Neural progenitor cell (in vitro differentiated cells): ENCODE data around the gene WDR76. TPM values are rescaled to one million over a fixed set of nuclear protein-coding genes. Genes with fewer than 3 reads are reported as not detected.

Experiments used
- DNase-seq: peaks from one replicate; pipeline ENCODE4 v3.0.0-alpha.2; 2016; ENCODE audit warnings: low spot score
- H2AFZ ChIP-seq: fragments of 200-600 bp; sonication (generic); replicated peaks from 2 replicates; pipeline ENCODE4 v1.6.1; 2016; ENCODE audit warnings: antibody characterized with exemption
- H3F3A ChIP-seq: fragments of 200-600 bp; sonication (generic); 2 replicates; pipeline ENCODE4 v1.6.1; 2016; ENCODE audit warnings: antibody characterized with exemption, low read depth
- H3K27ac ChIP-seq: fragments of 200-600 bp; sonication (generic); 2 replicates; pipeline ENCODE4 v1.5.1; 2016; ENCODE audit warnings: mild to moderate bottlenecking
- H3K27me3 ChIP-seq: fragments of 200-600 bp; sonication (generic); 2 replicates; pipeline ENCODE4 v1.6.1; 2016; ENCODE audit warnings: mild to moderate bottlenecking, moderate library complexity
- H3K36me3 ChIP-seq: fragments of 200-600 bp; sonication (generic); 2 replicates; pipeline ENCODE4 v1.5.1; 2016
- H3K4me1 ChIP-seq: fragments of 200-600 bp; sonication (generic); 2 replicates; pipeline ENCODE4 v1.6.1; 2016; ENCODE audit warnings: mixed run types
- H3K4me2 ChIP-seq: fragments of 200-600 bp; sonication (generic); 2 replicates; pipeline ENCODE4 v1.6.1; 2016
- H3K4me3 ChIP-seq: fragments of 200-600 bp; sonication (generic); 2 replicates; pipeline ENCODE4 v1.5.1; 2016
- H3K79me2 ChIP-seq: fragments of 200-600 bp; sonication (generic); 2 replicates; pipeline ENCODE4 v1.6.1; 2016; ENCODE audit warnings: low read depth
- H3K9ac ChIP-seq: fragments of 200-600 bp; sonication (generic); 2 replicates; pipeline ENCODE4 v1.6.1; 2016
- H3K9me3 ChIP-seq: fragments of 200-600 bp; sonication (generic); 2 replicates; pipeline ENCODE4 v1.5.1; 2016; ENCODE audit warnings: low read depth
- H4K20me1 ChIP-seq: fragments of 200-600 bp; sonication (generic); 2 replicates; pipeline ENCODE4 v1.6.1; 2016; ENCODE audit warnings: low read depth
- H3K27ac Mint-ChIP-seq: 3 replicates; pipeline ENCODE4 v1.8.0; 2021; ENCODE audit warnings: mixed read lengths
- H3K27me3 Mint-ChIP-seq: 2 replicates; pipeline ENCODE4 v1.8.0; 2022; ENCODE audit warnings: low read depth, mild to moderate bottlenecking, inconsistent platforms, moderate library complexity, mixed read lengths; ENCODE audit not compliant: insufficient read depth
- H3K36me3 Mint-ChIP-seq: 3 replicates; pipeline ENCODE4 v1.8.0; 2021; ENCODE audit warnings: mixed read lengths
- H3K4me1 Mint-ChIP-seq: 3 replicates; pipeline ENCODE4 v1.8.0; 2021; ENCODE audit warnings: mixed read lengths
- H3K4me3 Mint-ChIP-seq: 3 replicates; pipeline ENCODE4 v1.8.0; 2021; ENCODE audit warnings: mild to moderate bottlenecking, moderate library complexity, mixed read lengths
- H3K9me3 Mint-ChIP-seq: 3 replicates; pipeline ENCODE4 v1.8.0; 2020; ENCODE audit warnings: mixed read lengths
- CTCF ChIP-seq: fragments of 200-600 bp; sonication (generic); IDR thresholded peaks from 2 replicates; pipeline ENCODE4 v1.5.1; 2017; ENCODE audit warnings: antibody characterized with exemption, mild to moderate bottlenecking
- EZH2 ChIP-seq: fragments of 200-600 bp; sonication (generic); IDR thresholded peaks from 2 replicates; pipeline ENCODE4 v1.6.1; 2017; ENCODE audit warnings: antibody characterized with exemption, mild to moderate bottlenecking, moderate library complexity
- EZH2phosphoT487 ChIP-seq: fragments of 200-600 bp; sonication (generic); IDR thresholded peaks from 2 replicates; pipeline ENCODE4 v1.6.1; 2017; ENCODE audit warnings: antibody characterized with exemption
- total RNA-seq: library from RNA; depleted of rRNA; stranded (reverse); fragments of >200 nt; gene quantifications from 2 replicates; pipeline ENCODE4 v1.2.3, GENCODE V29; 2015; ENCODE audit warnings: low replicate concordance

The WDR76 gene
- total RNA-seq, 1 donor from 2014 or later = 32.6 TPM

GRCh38 chr15:43889042-43889441, 62.2 kb downstream of the WDR76 start:
- Histone ChIP-seq H4K20me1 (no peaks in the 10 kb centered on the region), H3K27me3 (no peaks in the 10 kb centered on the region), H3K27ac (no peak overlapping the region), H3K4me1 (no peaks in the 10 kb centered on the region), H2AFZ (no peak overlapping the region), H3K4me2 (no peak overlapping the region), H3K9me3 (no peaks in the 10 kb centered on the region), H3F3A (no peaks in the 10 kb centered on the region), H3K36me3 (no peaks in the 10 kb centered on the region), H3K9ac (no peak overlapping the region), H3K79me2 (no peaks in the 10 kb centered on the region), H3K4me3 (no peak overlapping the region)
- TF ChIP-seq EZH2phosphoT487 (no peak), CTCF (no peak), EZH2 (no peak)
- H3K36me3 Mint-ChIP-seq = peaks cover 7% of the 10 kb centered on the region
- no peaks in the 10 kb centered on the region for H3K9me3 Mint-ChIP-seq
- H3K27ac Mint-ChIP-seq = no peak overlapping the region
- H3K4me1 Mint-ChIP-seq = peaks cover 6% of the 10 kb centered on the region
- H3K27me3 Mint-ChIP-seq = peaks cover 4% of the 10 kb centered on the region
- DNase-seq = no peak
- no peak overlapping the region for H3K4me3 Mint-ChIP-seq

GRCh38 chr15:43893956-43894355, 67.2 kb downstream of the WDR76 start:
- H3K9me3 ChIP-seq = no peaks in the 10 kb centered on the region
- Mint-ChIP-seq H3K27me3 (no peaks in the 10 kb centered on the region), H3K4me3 (no peak overlapping the region), H3K36me3 (peaks cover 3% of the 10 kb centered on the region), H3K9me3 (no peaks in the 10 kb centered on the region), H3K27ac (no peak overlapping the region), H3K4me1 (peaks cover 6% of the 10 kb centered on the region)
- no peaks in the 10 kb centered on the region for H3K4me1 ChIP-seq
- H4K20me1 ChIP-seq = no peaks in the 10 kb centered on the region
- H3K4me3 ChIP-seq = no peak overlapping the region
- H3F3A ChIP-seq = no peaks in the 10 kb centered on the region
- no peaks in the 10 kb centered on the region for H3K79me2 ChIP-seq
- H2AFZ ChIP-seq = no peak overlapping the region
- H3K9ac ChIP-seq = no peak overlapping the region
- DNase-seq = no peak
- H3K27me3 ChIP-seq = no peaks in the 10 kb centered on the region
- no peak overlapping the region for H3K27ac ChIP-seq
- no peak overlapping the region for H3K4me2 ChIP-seq
- TF ChIP-seq CTCF (no peak), EZH2 (no peak), EZH2phosphoT487 (no peak)
- no peaks in the 10 kb centered on the region for H3K36me3 ChIP-seq

DNA sequence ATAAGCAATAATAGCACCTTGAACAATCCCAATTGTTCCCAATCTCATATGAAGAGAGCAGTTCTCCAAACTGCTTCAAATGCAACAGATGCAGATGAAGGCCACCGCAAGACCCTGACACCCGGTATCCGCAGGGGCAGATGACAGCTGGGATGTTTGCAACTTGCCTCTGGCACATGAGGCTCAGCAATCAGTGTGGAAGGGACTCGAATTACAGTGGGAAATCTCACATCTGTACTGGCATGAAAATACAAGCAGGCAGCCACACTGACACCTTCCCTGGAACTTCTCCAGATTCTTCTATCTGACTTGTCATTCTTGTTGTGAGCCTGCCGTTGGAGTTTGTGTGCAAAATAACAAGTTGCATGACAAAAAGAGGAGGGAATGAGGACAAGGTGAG, 68.8 kb downstream of the WDR76 start:
- H2AFZ ChIP-seq = no peak overlapping the region
- no peak overlapping the region for H3K9ac ChIP-seq
- H3K4me2 ChIP-seq = no peak overlapping the region
- H3K27me3 ChIP-seq = no peaks in the 10 kb centered on the region
- DNase-seq = no peak
- no peak overlapping the region for H3K27ac ChIP-seq
- H4K20me1 ChIP-seq = no peaks in the 10 kb centered on the region
- no peaks in the 10 kb centered on the region for H3K79me2 ChIP-seq
- no peaks in the 10 kb centered on the region for H3K36me3 ChIP-seq
- H3K4me3 ChIP-seq = no peak overlapping the region
- no peaks in the 10 kb centered on the region for H3K9me3 ChIP-seq
- no peaks in the 10 kb centered on the region for H3F3A ChIP-seq
- H3K4me1 Mint-ChIP-seq = peaks cover 6% of the 10 kb centered on the region
- H3K4me1 ChIP-seq = no peaks in the 10 kb centered on the region
- H3K27ac Mint-ChIP-seq = no peak overlapping the region
- TF ChIP-seq EZH2 (no peak), EZH2phosphoT487 (no peak), CTCF (no peak)
- peaks cover 3% of the 10 kb centered on the region for H3K36me3 Mint-ChIP-seq
- H3K4me3 Mint-ChIP-seq = no peak overlapping the region
- H3K27me3 Mint-ChIP-seq = no peaks in the 10 kb centered on the region
- no peaks in the 10 kb centered on the region for H3K9me3 Mint-ChIP-seq

DNA sequence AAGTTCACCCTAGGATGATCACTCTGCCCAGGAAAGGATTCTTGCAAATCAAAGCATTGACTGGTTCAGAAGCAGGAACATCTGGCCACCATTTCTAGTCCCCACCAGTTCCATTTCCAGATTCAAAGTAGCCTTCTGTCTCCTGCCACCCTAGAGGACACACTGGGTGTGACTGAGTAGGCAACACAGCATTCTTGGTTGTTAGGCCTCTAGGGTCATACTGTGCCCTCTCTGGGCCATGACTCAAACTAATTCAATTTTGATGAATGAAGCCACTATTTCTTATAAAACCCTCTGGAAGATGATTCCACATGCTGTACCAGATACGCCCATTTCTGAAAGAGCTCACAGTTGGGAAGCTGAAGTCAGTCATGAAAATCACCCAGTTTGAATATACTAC, 69.7 kb downstream of the WDR76 start:
- H3K36me3 Mint-ChIP-seq = peaks cover 3% of the 10 kb centered on the region
- peaks cover 9% of the 10 kb centered on the region for H3K4me1 Mint-ChIP-seq
- H3K36me3 ChIP-seq = no peaks in the 10 kb centered on the region
- H3K9me3 Mint-ChIP-seq = no peaks in the 10 kb centered on the region
- TF ChIP-seq EZH2phosphoT487 = no peak
- TF ChIP-seq EZH2 = no peak
- TF ChIP-seq CTCF = no peak
- H3K4me3 Mint-ChIP-seq = no peak overlapping the region
- H3K79me2 ChIP-seq = no peaks in the 10 kb centered on the region
- H3K9me3 ChIP-seq = no peaks in the 10 kb centered on the region
- no peaks in the 10 kb centered on the region for H3F3A ChIP-seq
- no peaks in the 10 kb centered on the region for H3K27me3 ChIP-seq
- H3K4me1 ChIP-seq = no peaks in the 10 kb centered on the region
- H4K20me1 ChIP-seq = no peaks in the 10 kb centered on the region
- DNase-seq = no peak
- H3K27ac ChIP-seq = no peak overlapping the region
- H3K27me3 Mint-ChIP-seq = no peaks in the 10 kb centered on the region
- H3K4me3 ChIP-seq = no peak overlapping the region
- no peak overlapping the region for H3K9ac ChIP-seq
- H2AFZ ChIP-seq = no peak overlapping the region
- no peak overlapping the region for H3K4me2 ChIP-seq
- H3K27ac Mint-ChIP-seq = no peak overlapping the region
